ENCODE results near the gene NCAPG. TPM values are rescaled to one million over a fixed set of nuclear protein-coding genes. Genes with fewer than 3 reads are reported as not detected.

Gene NCAPG
- total RNA-seq, 1 donor from 2014 or later, result 1.5 TPM

- no peak overlapping the region for H3K4me3 Mint-ChIP-seq
- H3K9me3 Mint-ChIP-seq, result peaks cover 8% of the 10 kb centered on the region
- ATAC-seq (ENCODE audit: low read depth) (no peak), DNase-seq (no peak)
- peaks cover 22% of the 10 kb centered on the region for H3K36me3 Mint-ChIP-seq (ENCODE audit: low read depth)
- intact Hi-C loops (cut with micrococcal nuclease), result no loop called here
- CTCF ChIA-PET, result no interaction called here
- H3K27me3 Mint-ChIP-seq, result no peaks in the 10 kb centered on the region
- H3K4me1 Mint-ChIP-seq, result no peaks in the 10 kb centered on the region
- H3K27ac Mint-ChIP-seq, result no peak overlapping the region
- POLR2A ChIA-PET, result no interaction called here
- no peak for TF ChIP-seq CTCF (IDR thresholded peaks at IDR 0.05)
Measured at GRCh38 chr4:17865866-17866363, 55.1 kb downstream of the NCAPG start.

- intact Hi-C loops (cut with micrococcal nuclease), result no loop called here
- no peak for TF ChIP-seq CTCF (IDR thresholded peaks at IDR 0.05)
- no peak overlapping the region for H3K27ac Mint-ChIP-seq
- DNase-seq, result no peak
- no peak overlapping the region for H3K4me3 Mint-ChIP-seq
- peaks cover 5% of the 10 kb centered on the region for H3K9me3 Mint-ChIP-seq
- POLR2A ChIA-PET, result no interaction called here
- H3K4me1 Mint-ChIP-seq, result no peaks in the 10 kb centered on the region
- CTCF ChIA-PET, result no interaction called here
- H3K36me3 Mint-ChIP-seq (ENCODE audit: low read depth), result peaks cover 19% of the 10 kb centered on the region
- no peaks in the 10 kb centered on the region for H3K27me3 Mint-ChIP-seq
- no peak for ATAC-seq (ENCODE audit: low read depth)
Measured at GRCh38 chr4:17866810-17867209, 56.0 kb downstream of the NCAPG start.

- ATAC-seq (ENCODE audit: low read depth) (no peak), DNase-seq (no peak)
- H3K27ac Mint-ChIP-seq, result no peak overlapping the region
- intact Hi-C loops (cut with micrococcal nuclease), result no loop called here
- POLR2A ChIA-PET, result no interaction called here
- no peak for TF ChIP-seq CTCF (IDR thresholded peaks at IDR 0.05)
- no peaks in the 10 kb centered on the region for H3K27me3 Mint-ChIP-seq
- no peaks in the 10 kb centered on the region for H3K4me1 Mint-ChIP-seq
- peaks cover 15% of the 10 kb centered on the region for H3K36me3 Mint-ChIP-seq (ENCODE audit: low read depth)
- H3K9me3 Mint-ChIP-seq, result peaks cover under 1% of the 10 kb centered on the region
- no peak overlapping the region for H3K4me3 Mint-ChIP-seq
- CTCF ChIA-PET, result no interaction called here
Measured at GRCh38 chr4:17867276-17867675, 56.5 kb downstream of the NCAPG start.

GRCh38 chr4:17869327-17869726 lies 58.5 kb downstream of the NCAPG start:
- no peak overlapping the region for H3K27ac Mint-ChIP-seq
- DNase-seq, result no peak
- ChIA-PET POLR2A (no interaction called here), CTCF (no interaction called here)
- H3K27me3 Mint-ChIP-seq, result no peaks in the 10 kb centered on the region
- no peaks in the 10 kb centered on the region for H3K4me1 Mint-ChIP-seq
- H3K4me3 Mint-ChIP-seq, result no peak overlapping the region
- no peak for TF ChIP-seq CTCF (IDR thresholded peaks at IDR 0.05)
- intact Hi-C loops (cut with micrococcal nuclease), result no loop called here
- ATAC-seq (ENCODE audit: low read depth), result no peak
- no peaks in the 10 kb centered on the region for H3K9me3 Mint-ChIP-seq
- peaks cover 2% of the 10 kb centered on the region for H3K36me3 Mint-ChIP-seq (ENCODE audit: low read depth)

GRCh38 chr4:17875402-17876070 lies 64.8 kb downstream of the NCAPG start:
- H3K36me3 Mint-ChIP-seq (ENCODE audit: low read depth), result peaks cover 6% of the 10 kb centered on the region
- H3K4me3 Mint-ChIP-seq, result no peak overlapping the region
- no peak for TF ChIP-seq CTCF (IDR thresholded peaks at IDR 0.05)
- H3K4me1 Mint-ChIP-seq, result no peaks in the 10 kb centered on the region
- DNase-seq (no peak), ATAC-seq (ENCODE audit: low read depth) (no peak)
- no peaks in the 10 kb centered on the region for H3K27me3 Mint-ChIP-seq
- peaks cover 3% of the 10 kb centered on the region for H3K9me3 Mint-ChIP-seq
- intact Hi-C loops (cut with micrococcal nuclease), result no loop called here
- H3K27ac Mint-ChIP-seq, result no peak overlapping the region
- POLR2A ChIA-PET, result no interaction called here
- CTCF ChIA-PET, result no interaction called here
